Measurements from ENCODE around the gene MRGPRF. TPM values are rescaled to one million over a fixed set of nuclear protein-coding genes. Genes with fewer than 3 reads are reported as not detected.

Gene MRGPRF
- total RNA-seq, 4 donors from 2014 or later: 17.9 to 119 (median 43.6) TPM

GRCh38 chr11:68987211-68987610 lies 25.8 kb downstream of the MRGPRF start:
- DNase-seq: no peak
- Histone ChIP-seq H3K4me3 (no peak overlapping the region), H3K4me1 (no peaks in the 10 kb centered on the region), H3K9me3 (no peaks in the 10 kb centered on the region), H3K27me3 (peaks cover 11% of the 10 kb centered on the region), H3K27ac (no peak overlapping the region), H3K36me3 (no peaks in the 10 kb centered on the region)
- intact Hi-C loops (cut with DNase I; ENCODE audit: low total_unique reads) (no loop called here), in situ Hi-C loops (cut with MboI; ENCODE audit: low pct_ligation_motif_present in 1 of 4, low pct_unique_long_range_greater_than_20kb in 1 of 4, low sequenced_read_pairs in 3 of 4) (no loop called here)
- TF ChIP-seq CTCF (IDR thresholded peaks at IDR 0.05): no peak
- no peak for TF ChIP-seq EP300 (IDR thresholded peaks at IDR 0.05; ENCODE audit: low read depth)
- TF ChIP-seq POLR2AphosphoS5 (IDR thresholded peaks at IDR 0.05): no peak
- no peak for TF ChIP-seq POLR2A (IDR thresholded peaks at IDR 0.05)

- intact Hi-C loops (cut with DNase I; ENCODE audit: low total_unique reads): no loop called here
- Histone ChIP-seq H3K4me1 (no peaks in the 10 kb centered on the region), H3K36me3 (no peaks in the 10 kb centered on the region), H3K27ac (no peak overlapping the region), H3K9me3 (no peaks in the 10 kb centered on the region), H3K4me3 (no peak overlapping the region), H3K27me3 (peaks cover 6% of the 10 kb centered on the region)
- in situ Hi-C loops (cut with MboI; ENCODE audit: low pct_ligation_motif_present in 1 of 4, low pct_unique_long_range_greater_than_20kb in 1 of 4, low sequenced_read_pairs in 3 of 4): no loop called here
- no peak for DNase-seq
- 58 to 69% methylated on average over 5 to 6 of the region's 6 CpGs for WGBS, 2 donors (ENCODE audit: low coverage in 1 of 2)
- TF ChIP-seq POLR2A (IDR thresholded peaks at IDR 0.05): no peak
- TF ChIP-seq EP300 (IDR thresholded peaks at IDR 0.05; ENCODE audit: low read depth): no peak
- no peak for TF ChIP-seq CTCF (IDR thresholded peaks at IDR 0.05)
- TF ChIP-seq POLR2AphosphoS5 (IDR thresholded peaks at IDR 0.05): no peak
Measured at GRCh38 chr11:68983801-68984200, 29.2 kb downstream of the MRGPRF start.

GRCh38 chr11:68982134-68982533 lies 30.9 kb downstream of the MRGPRF start:
- no peaks in the 10 kb centered on the region for H3K4me1 ChIP-seq
- in situ Hi-C loops (cut with MboI; ENCODE audit: low pct_ligation_motif_present in 1 of 4, low pct_unique_long_range_greater_than_20kb in 1 of 4, low sequenced_read_pairs in 3 of 4) (no loop called here), intact Hi-C loops (cut with DNase I; ENCODE audit: low total_unique reads) (no loop called here)
- peaks cover 6% of the 10 kb centered on the region for H3K27me3 ChIP-seq
- DNase-seq: no peak
- no peaks in the 10 kb centered on the region for H3K9me3 ChIP-seq
- TF ChIP-seq EP300 (IDR thresholded peaks at IDR 0.05; ENCODE audit: low read depth): no peak
- TF ChIP-seq POLR2A (IDR thresholded peaks at IDR 0.05): no peak
- TF ChIP-seq CTCF (IDR thresholded peaks at IDR 0.05): no peak
- TF ChIP-seq POLR2AphosphoS5 (IDR thresholded peaks at IDR 0.05): no peak
- 98 to 100% methylated on average over 1 to 2 of the region's 2 CpGs for WGBS, 2 donors (ENCODE audit: low coverage in 1 of 2)
- H3K4me3 ChIP-seq: no peak overlapping the region
- H3K27ac ChIP-seq: no peak overlapping the region
- H3K36me3 ChIP-seq: no peaks in the 10 kb centered on the region

GRCh38 chr11:68980776-68981065 lies 32.3 kb downstream of the MRGPRF start, which contains the start of gene MRGPRD:
Gene MRGPRD, minus strand, starts transcription at chr11:68980986. Its CDS starts 0 bp downstream, at chr11:68980986.
- no peaks in the 10 kb centered on the region for H3K9me3 ChIP-seq
- in situ Hi-C loops (cut with MboI; ENCODE audit: low pct_ligation_motif_present in 1 of 4, low pct_unique_long_range_greater_than_20kb in 1 of 4, low sequenced_read_pairs in 3 of 4) (no loop called here), intact Hi-C loops (cut with DNase I; ENCODE audit: low total_unique reads) (no loop called here)
- WGBS, 2 donors (ENCODE audit: low coverage in 1 of 2): 79 to 80% methylated on average over 2 to 8 of the region's 8 CpGs
- no peak for TF ChIP-seq CTCF (IDR thresholded peaks at IDR 0.05)
- no peak for TF ChIP-seq POLR2AphosphoS5 (IDR thresholded peaks at IDR 0.05)
- no peak for TF ChIP-seq EP300 (IDR thresholded peaks at IDR 0.05; ENCODE audit: low read depth)
- no peak for TF ChIP-seq POLR2A (IDR thresholded peaks at IDR 0.05)
- no peaks in the 10 kb centered on the region for H3K36me3 ChIP-seq
- H3K4me1 ChIP-seq: no peaks in the 10 kb centered on the region
- H3K27ac ChIP-seq: no peak within 1 kb of the TSS
- no peak for DNase-seq
- H3K27me3 ChIP-seq: peaks cover 6% of the 10 kb centered on the region
- no peak within 1 kb of the TSS for H3K4me3 ChIP-seq
